HepG2 (cell line): Measurements from ENCODE around the gene CDH13. TPM values are rescaled to one million over a fixed set of nuclear protein-coding genes. Genes with fewer than 3 reads are reported as not detected.

Source experiments
- ATAC-seq: fragments of 200-7000 bp; cut with Tn5 transposase; 3 replicates; pipeline ENCODE4 v1.9.1; 2020; ENCODE audit warnings: mild to moderate bottlenecking, moderate library complexity
- BruUV-seq: library from RNA; stranded (reverse); fragments of 400-500 nt; replicated peaks from 2 replicates; lab custom pipeline; 2021; lab: Mats Ljungman, UMichigan
- CTCF ChIA-PET: fragments of 300-600 bp; formaldehyde crosslinking; extraction: SDS; loops from one replicate; lab custom pipeline; 2021; ENCODE audit warnings: low total read pairs, inconsistent platforms, low intra/inter-chr PET ratio; lab: Yijun Ruan, JAX
- POLR2A ChIA-PET: fragments of 350-600 bp; sonication (Branson Sonifier 250); formaldehyde crosslinking; loops from one replicate; lab custom pipeline; 2020; ENCODE audit warnings: antibody characterized with exemption, inconsistent platforms; lab: Yijun Ruan, JAX
- DNase-seq: peaks from one replicate; pipeline ENCODE4 v3.0.0-alpha.2; 2015; ENCODE audit warnings: low spot score
- FAIRE-seq: peaks from 3 replicates; lab custom pipeline; 2011; peaks lifted over from hg19 to GRCh38; lab: Jason Lieb, UNC
- H2AFZ ChIP-seq: one replicate; pipeline ENCODE4 v1.6.1; 2011; ENCODE audit warnings: low read length, inconsistent platforms
- H3K27ac ChIP-seq: fragments of 300-600 bp; 3 replicates; pipeline ENCODE4 v1.8.0; 2011; ENCODE audit warnings: mixed run types, mild to moderate bottlenecking, mixed read lengths, low read length, inconsistent platforms; ENCODE audit not compliant: insufficient read depth; ENCODE audit errors: extremely low read length
- H3K27me3 ChIP-seq, 2 experiments: fragments of 200-600 bp in 1 of 2; 2 replicates in 1 of 2; 3 replicates in 1 of 2; pipeline versions ENCODE4 v1.6.0 to v1.8.0; 2011; ENCODE audit warnings: low read length in 2 of 2, mild to moderate bottlenecking in 2 of 2, moderate library complexity in 2 of 2, inconsistent platforms in 1 of 2; ENCODE audit not compliant: insufficient read depth in 2 of 2, control insufficient read depth in 1 of 2
- H3K36me3 ChIP-seq, 2 experiments: fragments of 200-600 bp in 1 of 2; replicated peaks in 1 of 2; 2 replicates in 1 of 2; 3 replicates in 1 of 2; pipeline versions ENCODE4 v1.5.1 to v1.8.0; 2011; ENCODE audit warnings: low read length in 2 of 2, inconsistent platforms in 1 of 2; ENCODE audit not compliant: insufficient read depth in 2 of 2, control insufficient read depth in 1 of 2
- H3K4me1 ChIP-seq: 2 replicates; pipeline ENCODE4 v1.5.1; 2012; ENCODE audit warnings: low read length, inconsistent platforms; ENCODE audit not compliant: insufficient read depth
- H3K4me2 ChIP-seq: 2 replicates; pipeline ENCODE4 v1.6.0; 2011; ENCODE audit warnings: low read depth, low read length, inconsistent platforms
- H3K4me3 ChIP-seq, 3 experiments: fragments of 200-600 bp in 1 of 3; sonication (generic), shearing (Covaris generic) in 1 of 3; replicated peaks in 1 of 3; 2 replicates each; pipeline ENCODE4 v1.5.1; 2011 to 2016; ENCODE audit warnings: low read length in 3 of 3, inconsistent platforms in 2 of 3, low read depth in 2 of 3, mild to moderate bottlenecking in 2 of 3, control low read depth in 1 of 3, mixed read lengths in 1 of 3; ENCODE audit not compliant: insufficient read depth in 1 of 3
- H3K79me2 ChIP-seq: one replicate; pipeline ENCODE4 v1.6.1; 2011; ENCODE audit warnings: low read length, inconsistent platforms; ENCODE audit not compliant: insufficient read depth
- H3K9ac ChIP-seq: 2 replicates; pipeline ENCODE4 v1.6.0; 2011; ENCODE audit warnings: mild to moderate bottlenecking, low read depth, low read length, inconsistent platforms; ENCODE audit not compliant: insufficient read depth
- H3K9me3 ChIP-seq: 2 replicates; pipeline ENCODE4 v1.5.1; 2012; ENCODE audit warnings: mild to moderate bottlenecking, low read length
- H4K20me1 ChIP-seq: 2 replicates; pipeline ENCODE4 v1.6.0; 2011; ENCODE audit warnings: inconsistent platforms, mild to moderate bottlenecking, low read length, moderate library complexity; ENCODE audit not compliant: insufficient read depth
- NFAT5 ChIP-seq: sonication (generic); formaldehyde crosslinking; IDR thresholded peaks from 2 replicates; pipeline ENCODE4 v1.4.0; 2020; ENCODE audit warnings: missing genetic modification reagents
- SIN3B ChIP-seq: fragments of 150-350 bp; IDR thresholded peaks from 2 replicates; pipeline ENCODE4 v1.6.1; 2014; ENCODE audit warnings: low read length
- TOPORS ChIP-seq: sonication (generic); formaldehyde crosslinking; IDR thresholded peaks from 2 replicates; pipeline ENCODE4 v1.8.0; 2023; ENCODE audit warnings: mild to moderate bottlenecking, missing genetic modification reagents
- ZNF34 ChIP-seq: sonication (generic); formaldehyde crosslinking; IDR thresholded peaks from 2 replicates; pipeline ENCODE4 v1.4.0; 2020; ENCODE audit warnings: mild to moderate bottlenecking, missing genetic modification reagents, borderline replicate concordance
- ZNF709 ChIP-seq: sonication (generic); formaldehyde crosslinking; IDR thresholded peaks from 2 replicates; pipeline ENCODE4 v1.5.0; 2020; ENCODE audit warnings: mild to moderate bottlenecking, missing genetic modification reagents
- WGBS: methylation state at CpG from one replicate; pipeline ENCODE4 v1.1.6; 2017; ENCODE audit warnings: low lambda C conversion rate; 5-methylcytosine and 5-hydroxymethylcytosine counted together
- in situ Hi-C: cut with HindIII; loops from 2 replicates; pipeline ENCODE4 v1.10.0; 2017; ENCODE audit warnings: low pct_unique_long_range_greater_than_20kb; ENCODE audit not compliant: extremely low pct_ligation_motif_present
- intact Hi-C: fragments of 100-400 bp; cut with micrococcal nuclease; formaldehyde crosslinking; loops from one replicate; pipeline ENCODE4 v1.10.0; 2022; ENCODE audit not compliant: unreplicated experiment
- polyA plus RNA-seq, 8 experiments: library from polyadenylated mRNA; depleted of rRNA in 3 of 8; stranded (reverse) in 7 of 8; unstranded in 1 of 8; fragments of >200 nt; fragmentation: Illumina TruSeq in 4 of 8; extraction: Trizol in 4 of 8; gene quantifications; 2 replicates each; pipeline versions ENCODE4 v1.2.1 to v1.2.3, GENCODE V29; 2011 to 2016; ENCODE audit warnings: low read depth in 4 of 8, missing spikeins in 1 of 8, mixed read lengths in 1 of 8; ENCODE audit not compliant: insufficient read depth in 1 of 8
- total RNA-seq, 5 experiments: library from RNA; depleted of rRNA; stranded (reverse); fragments of >200 nt; fragmentation: Illumina TruSeq; extraction: Trizol; gene quantifications; 2 replicates each; pipeline ENCODE4 v1.2.3, GENCODE V29; 2016; ENCODE audit warnings: low read depth in 1 of 5

The CDH13 gene
- total and polyA plus RNA-seq, 2 of the 13 experiments (the other 11 are each of a cell fraction or from before 2014, with no cell fraction given) = not detected

GRCh38 chr16:83669456-83669855, 1042.7 kb downstream of the CDH13 start:
- TF ChIP-seq SIN3B = no peak
- no peak for TF ChIP-seq TOPORS (CRISPR knock-in tag)
- no peak for TF ChIP-seq NFAT5 (CRISPR knock-in tag)
- no peak for TF ChIP-seq ZNF34
- TF ChIP-seq ZNF709 (CRISPR knock-in tag) = no peak
- in situ Hi-C loops = no loop called here
- BruUV-seq = no TSS peak

More at GRCh38 chr16:83669456-83669855, 1042.7 kb downstream of the CDH13 start:
- no peak overlapping the region for H3K4me2 ChIP-seq
- H4K20me1 ChIP-seq = no peaks in the 10 kb centered on the region
- no peak overlapping the region for H3K9ac ChIP-seq
- H3K4me3 ChIP-seq = no peak overlapping the region
- no peaks in the 10 kb centered on the region for H3K36me3 ChIP-seq
- H3K27me3 ChIP-seq = no peaks in the 10 kb centered on the region
- WGBS = 49% methylated on average over 5 of the region's 5 CpGs
- ATAC-seq (no peak), DNase-seq (no peak), FAIRE-seq (no peak)
- no peak overlapping the region for H2AFZ ChIP-seq
- H3K4me1 ChIP-seq = no peaks in the 10 kb centered on the region
- H3K79me2 ChIP-seq = no peaks in the 10 kb centered on the region
- intact Hi-C loops = no loop called here
- H3K27ac ChIP-seq = no peak overlapping the region
- ChIA-PET CTCF (no interaction called here), POLR2A (no interaction called here)
- peaks cover 11% of the 10 kb centered on the region for H3K9me3 ChIP-seq
